ENCODE measurements around the gene STRN. TPM values are rescaled to one million over a fixed set of nuclear protein-coding genes. Genes with fewer than 3 reads are reported as not detected.

The STRN gene
- total RNA-seq, 1 donor: 16.4 TPM

DNA sequence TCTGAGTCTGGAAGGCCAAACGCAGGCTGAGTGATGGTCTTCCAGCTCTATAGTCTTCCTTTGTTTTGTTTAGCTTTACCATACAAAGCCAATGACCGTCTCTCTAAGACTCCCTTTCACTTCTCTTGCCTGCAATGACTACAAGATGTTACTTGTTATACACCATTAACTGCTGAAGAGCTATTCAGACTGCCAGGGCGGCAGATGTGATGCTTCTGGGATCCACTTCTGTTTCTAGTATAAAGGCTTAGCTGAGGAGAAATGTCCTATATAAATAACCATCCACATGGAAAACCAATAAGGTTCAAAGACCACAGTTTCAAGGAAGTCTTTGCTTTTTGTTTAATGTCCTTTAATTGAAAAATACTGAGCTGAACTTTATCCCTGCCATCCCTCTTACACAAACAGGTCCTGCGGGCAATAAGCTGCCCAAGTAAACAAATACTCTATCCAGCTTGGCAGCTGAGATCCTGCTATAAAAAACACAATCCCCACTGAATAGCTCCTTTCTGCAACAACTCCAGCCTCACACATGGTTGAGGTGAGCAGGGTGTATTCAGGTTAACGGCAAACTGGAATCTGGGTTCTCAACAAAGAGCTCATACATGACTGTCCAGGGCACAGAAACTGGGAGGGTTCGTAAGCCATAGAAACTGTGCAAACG, 145.3 kb downstream of the STRN start:
- DNase-seq (ENCODE audit: low read depth): no peak
- TF ChIP-seq, protein P1, sequence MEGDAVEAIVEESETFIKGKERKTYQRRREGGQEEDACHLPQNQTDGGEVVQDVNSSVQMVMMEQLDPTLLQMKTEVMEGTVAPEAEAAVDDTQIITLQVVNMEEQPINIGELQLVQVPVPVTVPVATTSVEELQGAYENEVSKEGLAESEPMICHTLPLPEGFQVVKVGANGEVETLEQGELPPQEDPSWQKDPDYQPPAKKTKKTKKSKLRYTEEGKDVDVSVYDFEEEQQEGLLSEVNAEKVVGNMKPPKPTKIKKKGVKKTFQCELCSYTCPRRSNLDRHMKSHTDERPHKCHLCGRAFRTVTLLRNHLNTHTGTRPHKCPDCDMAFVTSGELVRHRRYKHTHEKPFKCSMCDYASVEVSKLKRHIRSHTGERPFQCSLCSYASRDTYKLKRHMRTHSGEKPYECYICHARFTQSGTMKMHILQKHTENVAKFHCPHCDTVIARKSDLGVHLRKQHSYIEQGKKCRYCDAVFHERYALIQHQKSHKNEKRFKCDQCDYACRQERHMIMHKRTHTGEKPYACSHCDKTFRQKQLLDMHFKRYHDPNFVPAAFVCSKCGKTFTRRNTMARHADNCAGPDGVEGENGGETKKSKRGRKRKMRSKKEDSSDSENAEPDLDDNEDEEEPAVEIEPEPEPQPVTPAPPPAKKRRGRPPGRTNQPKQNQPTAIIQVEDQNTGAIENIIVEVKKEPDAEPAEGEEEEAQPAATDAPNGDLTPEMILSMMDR (IDR thresholded peaks at IDR 0.05; ENCODE audit: insufficient read depth, low read depth, low read length): no peak
- no peak overlapping the region for H3K4me3 ChIP-seq (ENCODE audit: low read depth, low read length)

DNA sequence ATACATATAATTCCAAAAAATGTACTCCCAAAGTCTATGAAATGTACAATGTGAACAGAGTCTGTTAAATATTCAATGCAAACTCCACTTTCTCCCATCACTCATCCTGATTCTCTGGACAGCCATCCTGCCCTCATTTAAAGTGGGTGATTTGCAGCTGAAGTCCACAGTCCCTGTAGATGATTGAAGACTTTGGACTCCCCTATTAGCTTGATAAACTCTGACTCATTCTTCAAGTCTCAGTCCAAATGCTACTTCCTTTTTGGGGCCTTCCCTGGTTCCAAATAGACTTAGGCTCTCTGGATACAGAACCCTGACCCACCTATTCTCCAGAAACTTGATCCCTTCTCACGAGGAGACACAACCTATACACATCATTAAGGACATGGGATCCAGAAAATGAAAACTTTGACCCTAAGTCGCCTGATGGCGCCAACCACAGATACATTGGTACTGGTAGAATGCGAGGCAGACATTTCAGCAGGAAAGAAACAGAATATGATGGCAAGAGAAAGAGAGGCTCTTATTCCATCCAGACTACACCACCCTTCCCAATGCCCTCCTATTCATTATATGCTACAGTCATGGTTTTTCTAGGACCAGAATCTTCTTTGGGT, 147.1 kb downstream of the STRN start:
- no peak overlapping the region for H3K4me3 ChIP-seq (ENCODE audit: low read depth, low read length)
- TF ChIP-seq, protein P1 (IDR thresholded peaks at IDR 0.05; ENCODE audit: insufficient read depth, low read depth, low read length): no peak
- no peak for DNase-seq (ENCODE audit: low read depth)

DNA sequence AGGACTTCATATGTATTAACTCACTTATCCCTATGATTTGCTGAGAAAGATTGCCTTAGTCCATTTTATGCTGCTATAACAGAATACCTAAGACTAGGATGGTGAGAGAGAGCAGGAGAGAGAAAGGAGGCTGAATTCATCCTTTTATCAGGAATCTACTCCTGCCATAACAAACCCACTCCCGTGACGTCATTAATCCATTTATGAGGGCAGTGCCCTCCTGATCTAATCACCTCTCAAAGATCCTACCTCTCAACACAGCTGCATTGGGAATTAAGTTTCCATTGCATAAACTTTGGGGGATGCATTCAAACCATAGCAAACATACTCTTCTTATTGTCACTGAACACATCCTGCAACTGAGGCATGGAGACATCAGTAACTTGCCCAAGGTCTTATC, 147.8 kb downstream of the STRN start:
- no peak for DNase-seq (ENCODE audit: low read depth)
- TF ChIP-seq, protein P1 (IDR thresholded peaks at IDR 0.05; ENCODE audit: insufficient read depth, low read depth, low read length): no peak
- no peak overlapping the region for H3K4me3 ChIP-seq (ENCODE audit: low read depth, low read length)

DNA sequence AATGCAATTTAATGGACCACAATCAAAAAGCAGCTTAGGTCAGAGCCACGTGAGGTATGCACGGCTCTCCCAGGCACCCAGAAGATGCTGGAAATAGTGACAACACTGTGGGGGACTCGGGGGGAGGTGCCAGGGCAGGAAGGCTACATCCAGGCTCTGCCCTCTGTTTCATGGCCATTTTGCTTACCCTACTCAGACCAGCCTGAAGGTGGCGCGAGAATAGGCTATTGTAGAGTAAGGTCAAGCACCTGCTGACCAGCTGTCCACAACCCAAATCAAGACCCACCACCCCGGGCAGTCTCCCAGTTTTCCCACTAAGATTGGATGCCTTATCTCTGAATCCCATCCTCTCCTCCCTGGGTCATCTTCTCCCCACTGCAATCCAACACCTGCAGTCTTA, 154.1 kb downstream of the STRN start:
- DNase-seq (ENCODE audit: low read depth): no peak
- no peak overlapping the region for H3K4me3 ChIP-seq (ENCODE audit: low read depth, low read length)
- TF ChIP-seq, protein P1 (IDR thresholded peaks at IDR 0.05; ENCODE audit: insufficient read depth, low read depth, low read length): peak; percentile 38

DNA sequence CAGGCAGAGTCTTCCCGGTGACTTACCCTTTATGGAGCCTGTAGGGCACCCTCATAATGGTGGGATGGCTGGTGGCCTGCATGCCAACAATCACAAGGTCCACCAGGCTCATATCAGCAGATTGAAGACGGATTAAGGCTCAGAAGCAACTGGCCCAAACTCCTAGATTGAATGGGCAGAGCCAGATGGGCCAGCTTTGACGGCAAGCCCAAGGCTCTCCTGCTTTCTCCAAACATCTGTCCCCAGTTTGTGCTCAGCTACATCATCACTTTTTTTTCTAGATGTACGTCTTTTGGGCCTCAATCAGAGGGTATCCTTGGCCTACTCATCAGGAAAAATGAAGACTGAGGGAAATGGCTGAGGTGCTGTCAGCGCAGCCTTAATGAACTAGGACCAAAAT, 155.3 kb downstream of the STRN start:
- no peak for DNase-seq (ENCODE audit: low read depth)
- TF ChIP-seq, protein P1 (IDR thresholded peaks at IDR 0.05; ENCODE audit: insufficient read depth, low read depth, low read length): no peak
- H3K4me3 ChIP-seq (ENCODE audit: low read depth, low read length): no peak overlapping the region

DNA sequence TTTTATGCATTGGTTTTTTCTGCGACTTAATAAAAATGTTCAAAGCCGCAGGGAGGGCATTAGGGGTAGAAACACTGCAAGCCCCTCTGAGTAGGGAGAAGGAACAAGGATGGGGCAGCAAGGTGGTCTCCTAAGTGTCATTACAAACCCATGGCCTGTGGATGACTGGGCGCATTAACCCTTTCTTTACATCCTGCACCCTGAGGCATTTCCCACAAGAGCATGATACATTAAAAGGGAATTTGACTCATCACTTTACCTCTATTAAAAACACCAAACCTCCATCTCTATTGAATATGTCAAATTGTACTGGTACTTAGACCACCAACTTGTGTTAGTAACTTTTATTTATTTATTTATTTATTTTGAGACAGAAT, 157.3 kb downstream of the STRN start:
- TF ChIP-seq, protein P1 (IDR thresholded peaks at IDR 0.05; ENCODE audit: insufficient read depth, low read depth, low read length): no peak
- H3K4me3 ChIP-seq (ENCODE audit: low read depth, low read length): no peak overlapping the region
- no peak for DNase-seq (ENCODE audit: low read depth)

All from fibroblast of villous mesenchyme (primary cell).